Colonic mucosa (tissue), 4 donors: ENCODE data around the gene NR3C1. TPM values are rescaled to one million over a fixed set of nuclear protein-coding genes. Genes with fewer than 3 reads are reported as not detected.

Experiments used
- DNase-seq: peaks from one replicate; pipeline ENCODE4 v3.0.0-alpha.2; 2020
- H3K27ac ChIP-seq: fragments of 200-600 bp; one replicate; pipeline ENCODE4 v1.8.0; 2021
- H3K27me3 ChIP-seq: fragments of 200-600 bp; one replicate; pipeline ENCODE4 v1.8.0; 2021
- H3K36me3 ChIP-seq: fragments of 200-600 bp; one replicate; pipeline ENCODE4 v1.8.0; 2021
- H3K4me1 ChIP-seq: fragments of 200-600 bp; one replicate; pipeline ENCODE4 v1.8.0; 2021; ENCODE audit warnings: mild to moderate bottlenecking
- H3K4me3 ChIP-seq: fragments of 200-600 bp; one replicate; pipeline ENCODE4 v1.8.0; 2021
- H3K9ac ChIP-seq, 2 donors: one replicate each; pipeline ENCODE4 v1.7.0; 2013; ENCODE audit warnings: control low read depth in 2 of 2, low read depth in 2 of 2, low read length in 2 of 2
- H3K9me3 ChIP-seq: fragments of 200-600 bp; one replicate; pipeline ENCODE4 v1.8.0; 2021
- intact Hi-C: fragments of 100-400 bp; cut with DNase I; formaldehyde crosslinking; loops from one replicate; pipeline ENCODE4 v1.14.1; 2022
- total RNA-seq, 2 donors: library from RNA; stranded (reverse); fragmentation: NEBNext Ultra II Directional in 1 of 2; extraction: Animal tissue kit (Norgen Biotek cat#: 25700) in 1 of 2; gene quantifications; one replicate each; pipeline ENCODE4 v1.2.1, GENCODE V29; 2021
- TF ChIP-seq, protein P1 (sequence below): fragments of 200-600 bp; IDR thresholded peaks from one replicate; pipeline ENCODE4 v1.8.0; 2022; ENCODE audit warnings: antibody characterized with exemption, mild to moderate bottlenecking
- donor health status: healthy.
- donor health status: DM: no; HTN: no; CAD: no.
- donor health status: DM: no; HTN: no; CAD: no.

The NR3C1 gene
- total RNA-seq, 2 donors from 2014 or later, result 13.0 to 23.5 TPM

DNA sequence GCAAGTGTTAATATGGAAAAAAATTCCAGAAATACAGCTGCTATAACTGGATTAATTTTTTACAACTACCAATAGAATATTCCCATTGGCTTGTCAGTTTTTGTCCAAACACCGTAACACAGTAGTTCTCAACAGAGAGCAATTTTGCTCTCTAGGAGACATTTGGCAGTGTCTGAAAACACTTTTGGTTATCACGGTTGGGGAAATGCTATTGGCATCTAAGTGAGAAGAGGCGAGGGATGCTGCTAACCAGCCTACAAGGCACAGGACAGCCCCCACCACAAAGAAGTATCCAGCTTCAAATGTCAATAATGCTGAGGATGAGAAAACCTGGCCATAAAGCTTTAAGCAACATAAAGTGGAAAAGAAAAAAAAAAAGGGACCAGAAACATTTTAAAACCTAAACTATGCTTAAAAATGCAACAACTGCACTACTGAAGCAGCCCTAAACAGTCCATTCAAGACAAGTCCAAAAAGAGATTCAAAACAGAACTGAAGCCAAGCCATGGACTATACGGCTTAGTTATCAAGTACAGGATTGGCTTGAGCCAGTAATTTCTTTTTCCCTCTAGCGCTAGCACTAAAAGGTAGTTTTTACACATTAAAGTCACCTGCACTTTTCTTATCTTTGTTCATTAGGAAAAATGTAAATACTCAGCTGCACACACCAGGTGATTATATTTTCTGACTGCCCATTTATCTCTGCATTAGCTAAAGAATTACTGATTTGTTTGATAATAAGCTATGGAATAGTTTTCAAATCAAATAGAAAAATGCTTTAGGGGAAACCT, 83.9 kb downstream of the NR3C1 start:
- H3K36me3 ChIP-seq, result no peaks in the 10 kb centered on the region
- H3K9me3 ChIP-seq, result no peaks in the 10 kb centered on the region
- H3K4me3 ChIP-seq, result no peak overlapping the region
- intact Hi-C loops, result no loop called here
- DNase-seq, result no peak
- H3K9ac ChIP-seq, result no peak overlapping the region
- no peak overlapping the region for H3K27ac ChIP-seq
- TF ChIP-seq, protein P1, sequence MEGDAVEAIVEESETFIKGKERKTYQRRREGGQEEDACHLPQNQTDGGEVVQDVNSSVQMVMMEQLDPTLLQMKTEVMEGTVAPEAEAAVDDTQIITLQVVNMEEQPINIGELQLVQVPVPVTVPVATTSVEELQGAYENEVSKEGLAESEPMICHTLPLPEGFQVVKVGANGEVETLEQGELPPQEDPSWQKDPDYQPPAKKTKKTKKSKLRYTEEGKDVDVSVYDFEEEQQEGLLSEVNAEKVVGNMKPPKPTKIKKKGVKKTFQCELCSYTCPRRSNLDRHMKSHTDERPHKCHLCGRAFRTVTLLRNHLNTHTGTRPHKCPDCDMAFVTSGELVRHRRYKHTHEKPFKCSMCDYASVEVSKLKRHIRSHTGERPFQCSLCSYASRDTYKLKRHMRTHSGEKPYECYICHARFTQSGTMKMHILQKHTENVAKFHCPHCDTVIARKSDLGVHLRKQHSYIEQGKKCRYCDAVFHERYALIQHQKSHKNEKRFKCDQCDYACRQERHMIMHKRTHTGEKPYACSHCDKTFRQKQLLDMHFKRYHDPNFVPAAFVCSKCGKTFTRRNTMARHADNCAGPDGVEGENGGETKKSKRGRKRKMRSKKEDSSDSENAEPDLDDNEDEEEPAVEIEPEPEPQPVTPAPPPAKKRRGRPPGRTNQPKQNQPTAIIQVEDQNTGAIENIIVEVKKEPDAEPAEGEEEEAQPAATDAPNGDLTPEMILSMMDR, result no peak
- no peaks in the 10 kb centered on the region for H3K4me1 ChIP-seq
- H3K27me3 ChIP-seq, result no peaks in the 10 kb centered on the region

DNA sequence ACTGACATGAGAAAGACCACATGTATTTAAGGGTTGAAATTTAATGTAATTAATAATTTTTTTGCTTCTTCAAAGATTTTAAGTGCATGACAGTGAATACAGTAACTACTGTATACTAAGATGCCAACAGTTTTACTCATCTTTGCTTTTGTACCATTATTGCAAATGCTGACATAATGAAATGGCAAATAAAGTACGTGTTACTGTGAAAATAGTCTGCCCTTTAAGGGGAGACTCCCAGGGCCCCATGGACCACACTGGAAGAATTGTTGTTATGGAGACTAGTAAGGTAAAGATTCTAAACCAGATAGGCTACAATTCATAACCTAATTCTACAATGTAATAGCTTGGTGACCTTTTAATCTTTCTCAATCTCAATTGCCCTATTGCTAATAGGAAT, 84.7 kb downstream of the NR3C1 start:
- Histone ChIP-seq H3K4me3 (no peak overlapping the region), H3K27me3 (no peaks in the 10 kb centered on the region), H3K36me3 (no peaks in the 10 kb centered on the region), H3K9me3 (no peaks in the 10 kb centered on the region), H3K4me1 (no peaks in the 10 kb centered on the region), H3K9ac (no peak overlapping the region), H3K27ac (no peak overlapping the region)
- no peak for DNase-seq
- TF ChIP-seq, protein P1, result no peak
- intact Hi-C loops, result no loop called here

DNA sequence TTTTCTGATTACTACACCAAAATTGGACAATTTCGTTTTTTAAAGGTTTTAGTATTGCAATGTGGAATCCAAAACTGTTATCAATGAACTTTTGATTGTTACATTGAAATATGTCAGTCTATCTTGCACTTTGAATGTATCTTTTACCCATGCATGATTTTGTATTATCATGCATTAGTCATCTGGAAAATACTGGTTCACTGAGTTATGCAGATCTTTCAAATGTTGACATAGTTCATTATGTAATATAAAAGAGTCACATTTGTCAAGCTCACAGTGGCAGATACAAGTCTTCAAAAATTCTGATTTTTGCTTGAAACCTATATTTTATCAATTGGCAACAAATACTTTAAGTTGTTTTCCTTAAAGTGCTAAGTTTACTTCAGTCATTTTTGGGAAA, 85.2 kb downstream of the NR3C1 start:
- no peak overlapping the region for H3K4me3 ChIP-seq
- TF ChIP-seq, protein P1, result no peak
- H3K27me3 ChIP-seq, result no peaks in the 10 kb centered on the region
- no peaks in the 10 kb centered on the region for H3K9me3 ChIP-seq
- no peak for DNase-seq
- H3K4me1 ChIP-seq, result no peaks in the 10 kb centered on the region
- H3K27ac ChIP-seq, result no peak overlapping the region
- no peaks in the 10 kb centered on the region for H3K36me3 ChIP-seq
- H3K9ac ChIP-seq, result no peak overlapping the region
- intact Hi-C loops, result no loop called here

DNA sequence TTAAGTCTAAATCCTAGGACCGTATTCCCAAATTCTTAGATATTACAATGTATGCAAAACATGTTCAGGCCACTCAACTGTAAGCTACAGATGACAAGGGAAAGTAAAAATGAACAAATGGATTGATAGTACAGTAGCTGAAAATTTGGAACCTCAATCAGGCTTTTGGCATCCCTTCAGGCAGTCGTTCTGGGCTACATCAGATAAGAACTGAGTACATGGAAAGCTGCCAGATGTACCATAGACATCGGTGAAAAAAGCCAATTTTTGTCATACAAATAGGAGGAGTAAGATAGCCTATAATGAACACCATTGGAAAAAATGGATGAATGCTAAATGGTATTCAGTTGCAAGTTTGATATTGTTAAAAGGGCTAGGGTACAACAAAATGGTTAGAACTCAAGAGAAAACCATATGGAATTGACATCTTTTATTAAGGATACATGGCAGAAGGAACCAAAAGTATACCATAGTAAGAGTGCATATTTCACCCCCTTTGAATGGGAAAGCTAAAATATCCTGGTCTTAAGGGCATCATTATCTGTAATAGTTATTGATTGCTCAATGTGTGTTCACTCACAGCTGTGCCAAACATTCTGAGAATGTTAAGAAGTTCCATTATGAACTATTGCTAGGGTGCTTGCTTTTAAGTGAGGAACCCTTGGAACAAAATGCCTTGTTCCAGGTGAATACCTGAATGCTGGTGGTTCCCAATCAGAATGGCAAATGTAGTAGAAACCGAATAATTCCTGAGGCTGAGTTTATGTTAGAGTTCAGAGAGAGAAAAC, 86.4 kb downstream of the NR3C1 start:
- Histone ChIP-seq H3K4me1 (no peaks in the 10 kb centered on the region), H3K9me3 (no peaks in the 10 kb centered on the region), H3K36me3 (no peaks in the 10 kb centered on the region), H3K9ac (no peak overlapping the region), H3K4me3 (no peak overlapping the region), H3K27me3 (no peaks in the 10 kb centered on the region), H3K27ac (no peak overlapping the region)
- no peak for DNase-seq
- TF ChIP-seq, protein P1, result no peak
- intact Hi-C loops, result no loop called here

DNA sequence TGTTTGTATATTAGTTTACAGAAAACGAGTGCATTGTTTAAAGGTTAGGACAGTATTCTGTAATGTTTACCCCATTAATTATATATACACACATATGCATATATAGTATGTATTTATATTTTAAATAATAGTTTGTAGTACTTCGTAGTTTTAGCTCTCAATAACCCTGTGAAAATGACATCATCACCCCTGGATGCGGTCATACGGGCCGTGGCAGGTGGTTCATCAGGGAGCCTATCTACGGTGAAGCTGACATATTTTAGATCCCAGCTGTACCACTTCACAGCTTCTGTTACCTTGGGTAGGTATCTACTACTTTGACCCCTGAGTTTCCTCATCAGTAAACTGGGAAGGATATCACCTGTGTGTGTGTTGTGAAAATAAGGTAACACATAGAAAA, 87.1 kb downstream of the NR3C1 start:
- no peaks in the 10 kb centered on the region for H3K27me3 ChIP-seq
- no peak overlapping the region for H3K27ac ChIP-seq
- H3K4me3 ChIP-seq, result no peak overlapping the region
- H3K4me1 ChIP-seq, result no peaks in the 10 kb centered on the region
- TF ChIP-seq, protein P1, result no peak
- intact Hi-C loops, result no loop called here
- H3K9me3 ChIP-seq, result no peaks in the 10 kb centered on the region
- DNase-seq, result no peak
- no peak overlapping the region for H3K9ac ChIP-seq
- H3K36me3 ChIP-seq, result no peaks in the 10 kb centered on the region
